Central memory CD8-positive, alpha-beta T cell (primary cell): ENCODE results near the gene XYLB.

ENCODE experiments used
- ATAC-seq: fragments of 150-1000 bp; cut with Tn5 transposase; replicated peaks from 2 replicates; pipeline ENCODE4 v1.10.0; 2022; ENCODE audit warnings: mild to moderate bottlenecking, moderate FRiP score, moderate number of reproducible peaks; ENCODE audit not compliant: poor library complexity, severe bottlenecking; ENCODE audit errors: extremely low read depth
- DNase-seq, 2 donors: peaks; one replicate each; pipeline ENCODE4 v3.0.0; 2021; ENCODE audit warnings: low spot score in 2 of 2
- H3K27ac Mint-ChIP-seq: one replicate; pipeline ENCODE4 v1.8.0; 2022; ENCODE audit warnings: low read depth, mild to moderate bottlenecking, moderate library complexity, mixed read lengths
- H3K27me3 Mint-ChIP-seq: one replicate; pipeline ENCODE4 v1.8.0; 2022; ENCODE audit warnings: mixed read lengths
- H3K36me3 Mint-ChIP-seq: one replicate; pipeline ENCODE4 v1.8.0; 2022; ENCODE audit warnings: mild to moderate bottlenecking, moderate library complexity, mixed read lengths; ENCODE audit not compliant: insufficient read depth
- H3K4me1 Mint-ChIP-seq: one replicate; pipeline ENCODE4 v1.8.0; 2022; ENCODE audit warnings: mixed read lengths
- H3K4me3 Mint-ChIP-seq: one replicate; pipeline ENCODE4 v1.8.0; 2022; ENCODE audit warnings: mild to moderate bottlenecking, moderate library complexity, mixed read lengths
- H3K9me3 Mint-ChIP-seq: one replicate; pipeline ENCODE4 v1.8.0; 2022; ENCODE audit warnings: mixed read lengths

The XYLB gene

GRCh38 chr3:38458796-38459498 is 112.4 kb downstream of the XYLB start:
- Mint-ChIP-seq H3K36me3 (no peaks in the 10 kb centered on the region), H3K9me3 (no peaks in the 10 kb centered on the region), H3K4me1 (peaks cover 12% of the 10 kb centered on the region), H3K4me3 (no peak overlapping the region), H3K27me3 (no peaks in the 10 kb centered on the region), H3K27ac (no peak overlapping the region)
- ATAC-seq (no peak), DNase-seq (no peak)

GRCh38 chr3:38459499-38460048 is 113.0 kb downstream of the XYLB start:
- ATAC-seq (no peak), DNase-seq (no peak)
- H3K27me3 Mint-ChIP-seq = no peaks in the 10 kb centered on the region
- H3K4me3 Mint-ChIP-seq = no peak overlapping the region
- peaks cover 8% of the 10 kb centered on the region for H3K4me1 Mint-ChIP-seq
- H3K9me3 Mint-ChIP-seq = no peaks in the 10 kb centered on the region
- H3K36me3 Mint-ChIP-seq = no peaks in the 10 kb centered on the region
- H3K27ac Mint-ChIP-seq = no peak overlapping the region

GRCh38 chr3:38460377-38461270 is 114.0 kb downstream of the XYLB start:
- Mint-ChIP-seq H3K27me3 (no peaks in the 10 kb centered on the region), H3K27ac (no peak overlapping the region), H3K9me3 (no peaks in the 10 kb centered on the region), H3K4me3 (no peak overlapping the region), H3K36me3 (no peaks in the 10 kb centered on the region), H3K4me1 (peaks cover 6% of the 10 kb centered on the region)
- ATAC-seq (no peak), DNase-seq (no peak)
